ENCODE results near the gene CAMK4. TPM values are rescaled to one million over a fixed set of nuclear protein-coding genes. Genes with fewer than 3 reads are reported as not detected.
"Not testable (repeated sequence)": the region's sequence is repeated elsewhere in the genome, so short reads cannot be mapped to it uniquely, and the experiment has no call there.

CAMK4 gene
- total and polyA plus RNA-seq, 8 donors = 1.0 to 18.3 (median 14.8) TPM

GRCh38 chr5:111252799-111253545 is 28.8 kb downstream of the CAMK4 start:
- H3K4me3 ChIP-seq = no peak overlapping the region

GRCh38 chr5:111254613-111255012 is 30.4 kb downstream of the CAMK4 start:
- intact Hi-C loops (cut with DNase I) = no loop called here

More at GRCh38 chr5:111252799-111253545, 28.8 kb downstream of the CAMK4 start:
- DNase-seq = no peak
- no peaks in the 10 kb centered on the region for H3K4me1 ChIP-seq
- intact Hi-C loops (cut with DNase I) = no loop called here
- no peaks in the 10 kb centered on the region for H3K36me3 ChIP-seq
- ATAC-seq = no peak
- no peaks in the 10 kb centered on the region for H3K9me3 ChIP-seq
- TF ChIP-seq CTCF (IDR thresholded peaks at IDR 0.05) = no peak
- no peaks in the 10 kb centered on the region for H3K27me3 ChIP-seq
- H3K27ac ChIP-seq = no peak overlapping the region

GRCh38 chr5:111255169-111255568 is 31.0 kb downstream of the CAMK4 start:
- Histone ChIP-seq H3K4me1 (no peaks in the 10 kb centered on the region), H3K27ac (no peak overlapping the region), H3K36me3 (no peaks in the 10 kb centered on the region), H3K4me3 (no peak overlapping the region), H3K27me3 (no peaks in the 10 kb centered on the region), H3K9me3 (no peaks in the 10 kb centered on the region)
- ATAC-seq (no peak), DNase-seq (peak in 2 of 4 donors; percentile 11 to 30)
- intact Hi-C loops (cut with DNase I) = no loop called here
- TF ChIP-seq CTCF (IDR thresholded peaks at IDR 0.05) = no peak

More at GRCh38 chr5:111254613-111255012, 30.4 kb downstream of the CAMK4 start:
- no peaks in the 10 kb centered on the region for H3K9me3 ChIP-seq
- DNase-seq (no peak), ATAC-seq (no peak)
- no peak for TF ChIP-seq CTCF (IDR thresholded peaks at IDR 0.05)
- H3K4me3 ChIP-seq = no peak overlapping the region
- no peak overlapping the region for H3K27ac ChIP-seq
- H3K4me1 ChIP-seq = no peaks in the 10 kb centered on the region
- no peaks in the 10 kb centered on the region for H3K36me3 ChIP-seq
- H3K27me3 ChIP-seq = no peaks in the 10 kb centered on the region

GRCh38 chr5:111256128-111256527 is 31.9 kb downstream of the CAMK4 start:
- Histone ChIP-seq H3K4me3 (no peak overlapping the region), H3K9me3 (no peaks in the 10 kb centered on the region), H3K27ac (no peak overlapping the region), H3K4me1 (no peaks in the 10 kb centered on the region), H3K27me3 (no peaks in the 10 kb centered on the region), H3K36me3 (no peaks in the 10 kb centered on the region)
- ATAC-seq = no peak
- DNase-seq = no peak
- intact Hi-C loops (cut with DNase I) = no loop called here
- no peak for TF ChIP-seq CTCF (IDR thresholded peaks at IDR 0.05)

- intact Hi-C loops (cut with DNase I); H3K36me3 ChIP-seq; H3K27me3 ChIP-seq; H3K27ac ChIP-seq; H3K9me3 ChIP-seq; ATAC-seq; H3K4me1 ChIP-seq; H3K4me3 ChIP-seq; DNase-seq: not testable (repeated sequence)
Observed at GRCh38 chr5:111257610-111258009, 33.4 kb downstream of the CAMK4 start.

- Histone ChIP-seq H3K36me3 (no peaks in the 10 kb centered on the region), H3K4me1 (no peaks in the 10 kb centered on the region), H3K27ac (no peak overlapping the region), H3K4me3 (no peak overlapping the region), H3K9me3 (no peaks in the 10 kb centered on the region), H3K27me3 (no peaks in the 10 kb centered on the region)
- ATAC-seq (no peak), DNase-seq (no peak)
- TF ChIP-seq CTCF (IDR thresholded peaks at IDR 0.05) = no peak
- intact Hi-C loops (cut with DNase I) = no loop called here
Observed at GRCh38 chr5:111259636-111260035, 35.5 kb downstream of the CAMK4 start.
